K562 (cell line): Measurements from ENCODE around the gene C6orf89. TPM values are rescaled to one million over a fixed set of nuclear protein-coding genes. Genes with fewer than 3 reads are reported as not detected.

Source experiments
- ATAC-seq: fragments of 200-7000 bp; cut with Tn5 transposase; 3 replicates; pipeline ENCODE4 v1.9.1; 2020; ENCODE audit warnings: moderate library complexity
- BruUV-seq: library from RNA; stranded (reverse); fragments of 400-500 nt; replicated peaks from 2 replicates; lab custom pipeline; 2021; lab: Mats Ljungman, UMichigan
- CTCF ChIA-PET: fragments of 300-600 bp; formaldehyde crosslinking; extraction: SDS; loops from one replicate; lab custom pipeline; 2021; ENCODE audit warnings: low intra/inter-chr PET ratio; lab: Yijun Ruan, JAX
- POLR2A ChIA-PET: fragments of 300-600, 350-650 bp; sonication (Branson Sonifier 250); formaldehyde crosslinking; extraction: SDS; loops from one replicate; lab custom pipeline; 2021; ENCODE audit warnings: antibody characterized with exemption, inconsistent platforms; lab: Yijun Ruan, JAX
- DNase-seq, 4 experiments: peaks; one replicate each; pipeline versions ENCODE4 v3.0.0 to v3.0.0-alpha.2; 2011 to 2018; ENCODE audit warnings: low spot score in 3 of 4, mixed read lengths in 3 of 4; ENCODE audit errors: extremely low read depth in 1 of 4
- FAIRE-seq: peaks from 2 replicates; lab custom pipeline; 2011; peaks lifted over from hg19 to GRCh38; lab: Jason Lieb, UNC
- H2AFZ ChIP-seq: 2 replicates; pipeline ENCODE4 v1.6.0; 2011; ENCODE audit warnings: low read depth, low read length, control low read depth, inconsistent platforms
- H3K27ac ChIP-seq: fragments of 200-600 bp; 3 replicates; pipeline ENCODE4 v1.8.0; 2011; ENCODE audit warnings: low read depth, mild to moderate bottlenecking, control low read depth, inconsistent platforms, low read length, moderate library complexity, mixed read lengths; ENCODE audit errors: extremely low read depth
- H3K27me3 ChIP-seq, 2 experiments: fragments of 300-600 bp in 1 of 2; 2 replicates in 1 of 2; 3 replicates in 1 of 2; pipeline versions ENCODE4 v1.6.0 to v1.8.0; 2011; ENCODE audit warnings: inconsistent platforms in 2 of 2, low read length in 2 of 2, mild to moderate bottlenecking in 1 of 2, mixed read lengths in 1 of 2, moderate library complexity in 1 of 2; ENCODE audit not compliant: control insufficient read depth in 2 of 2, insufficient read depth in 2 of 2
- H3K36me3 ChIP-seq: fragments of 300-600 bp; 3 replicates; pipeline ENCODE4 v1.8.0; 2011; ENCODE audit warnings: mild to moderate bottlenecking, low read length, inconsistent platforms; ENCODE audit not compliant: control insufficient read depth, insufficient read depth
- H3K4me1 ChIP-seq, 2 experiments: fragments of 200-600 bp in 1 of 2; replicated peaks in 1 of 2; 2 replicates in 1 of 2; 3 replicates in 1 of 2; pipeline versions ENCODE4 v1.5.1 to v1.8.0; 2011; ENCODE audit warnings: inconsistent platforms in 2 of 2, low read length in 2 of 2, mild to moderate bottlenecking in 1 of 2, mixed read lengths in 1 of 2, moderate library complexity in 1 of 2; ENCODE audit not compliant: control insufficient read depth in 2 of 2, insufficient read depth in 2 of 2
- H3K4me2 ChIP-seq: 2 replicates; pipeline ENCODE4 v1.6.1; 2011; ENCODE audit warnings: low read length, control low read depth, inconsistent platforms, mixed read lengths; ENCODE audit not compliant: insufficient read depth
- H3K4me3 ChIP-seq: fragments of 200-600 bp; sonication (generic), shearing (Covaris generic); 2 replicates; pipeline ENCODE4 v1.5.1; 2016; ENCODE audit warnings: control low read depth, inconsistent platforms
- H3K79me2 ChIP-seq: fragments of 200-600 bp; 3 replicates; pipeline ENCODE4 v1.8.0; 2011; ENCODE audit warnings: low read length, inconsistent platforms; ENCODE audit not compliant: control insufficient read depth, insufficient read depth
- H3K9ac ChIP-seq, 2 experiments: 2 replicates each; pipeline versions ENCODE4 v1.6.0 to v1.6.1; 2011; ENCODE audit warnings: low read depth in 2 of 2, low read length in 2 of 2, control low read depth in 1 of 2, inconsistent platforms in 1 of 2, mild to moderate bottlenecking in 1 of 2, mixed read lengths in 1 of 2; ENCODE audit not compliant: insufficient read depth in 1 of 2
- H3K9me1 ChIP-seq: one replicate; pipeline ENCODE4 v1.6.0; 2011; ENCODE audit warnings: inconsistent platforms, mild to moderate bottlenecking, low read length, moderate library complexity; ENCODE audit not compliant: control insufficient read depth, insufficient read depth
- H3K9me3 ChIP-seq: replicated peaks from 2 replicates; pipeline ENCODE4 v1.5.1; 2011; ENCODE audit warnings: low read depth, low read length, inconsistent platforms; ENCODE audit not compliant: control insufficient read depth, insufficient read depth
- H4K20me1 ChIP-seq: replicated peaks from 2 replicates; pipeline ENCODE4 v1.6.1; 2011; ENCODE audit warnings: low read length, inconsistent platforms, mixed read lengths; ENCODE audit not compliant: control insufficient read depth, insufficient read depth
- CBX3 ChIP-seq, 2 experiments: IDR thresholded peaks; 1 replicate in 1 of 2; 2 replicates in 1 of 2; pipeline ENCODE4 v1.6.1; 2012; ENCODE audit warnings: inconsistent platforms in 2 of 2, low read length in 2 of 2, borderline replicate concordance in 1 of 2, control low read depth in 1 of 2
- CHD4 ChIP-seq: fragments of 200-600 bp; sonication (generic); IDR thresholded peaks from 3 replicates; pipeline ENCODE4 v1.6.1; 2012; ENCODE audit warnings: low read depth, mild to moderate bottlenecking, mixed read lengths, low read length, inconsistent platforms; ENCODE audit not compliant: insufficient read depth, insufficient replicate concordance, poor library complexity, severe bottlenecking
- CLOCK ChIP-seq: fragments of 250-450 bp; sonication (Bioruptor Pico); IDR thresholded peaks from 2 replicates; pipeline ENCODE4 v1.4.0; 2020; ENCODE audit warnings: mild to moderate bottlenecking, moderate library complexity, borderline replicate concordance
- CTBP1 ChIP-seq: fragments of 450-650 bp; IDR thresholded peaks from 2 replicates; pipeline ENCODE4 v1.6.1; 2016; ENCODE audit warnings: borderline replicate concordance
- HDAC6 ChIP-seq: IDR thresholded peaks from 2 replicates; pipeline ENCODE4 v1.6.1; 2012; ENCODE audit warnings: low read depth, mild to moderate bottlenecking, control low read depth, inconsistent platforms, low read length, moderate library complexity
- IRF2 ChIP-seq: sonication (generic); formaldehyde crosslinking; IDR thresholded peaks from 2 replicates; pipeline ENCODE4 v1.8.1; 2022; ENCODE audit warnings: mild to moderate bottlenecking, missing genetic modification reagents
- THAP12 ChIP-seq: fragments of 250-450 bp; sonication (Bioruptor Pico); IDR thresholded peaks from 2 replicates; pipeline ENCODE4 v1.9.0; 2021; ENCODE audit warnings: mild to moderate bottlenecking, inconsistent platforms
- XRCC4 ChIP-seq: IDR thresholded peaks from one replicate; pipeline ENCODE4 v1.6.1; 2011; ENCODE audit not compliant: insufficient read depth, insufficient read length; ENCODE audit errors: extremely low read depth
- ZNF263 ChIP-seq: sonication (generic); formaldehyde crosslinking; IDR thresholded peaks from 2 replicates; pipeline ENCODE4 v1.8.0; 2022; ENCODE audit warnings: mild to moderate bottlenecking, missing genetic modification reagents, borderline replicate concordance
- ZNF449 ChIP-seq: fragments of 250-450 bp; sonication (Bioruptor Pico); IDR thresholded peaks from 2 replicates; pipeline ENCODE4 v1.8.0; 2022; ENCODE audit warnings: moderate library complexity, mild to moderate bottlenecking, inconsistent platforms
- ZNF584 ChIP-seq: fragments of 200-800 bp; sonication (Bioruptor generic); IDR thresholded peaks from 2 replicates; pipeline ENCODE4 v1.6.1; 2016; ENCODE audit warnings: low read depth, mild to moderate bottlenecking, missing genetic modification characterization, missing compliant biosample characterization
- ZNF740 ChIP-seq, 3 experiments: fragments of 200-800 bp in 1 of 3; sonication (Bioruptor generic) in 1 of 3; sonication (generic) in 1 of 3; formaldehyde crosslinking in 1 of 3; IDR thresholded peaks; 2 replicates each; pipeline versions ENCODE4 v1.6.1 to v1.8.0; 2016 to 2022; ENCODE audit warnings: mild to moderate bottlenecking in 2 of 3, missing compliant biosample characterization in 2 of 3, missing genetic modification characterization in 2 of 3, missing genetic modification reagents in 1 of 3
- ZNF764 ChIP-seq: fragments of 250-450 bp; sonication (Bioruptor Pico); IDR thresholded peaks from 2 replicates; pipeline ENCODE4 v1.4.0; 2020; ENCODE audit warnings: low read depth, mild to moderate bottlenecking, moderate library complexity
- ZNF77 ChIP-seq: fragments of 250-450 bp; sonication (Bioruptor Pico); IDR thresholded peaks from 2 replicates; pipeline ENCODE4 v1.5.0; 2020
- WGBS: fragments of 100-300 bp; shearing (Covaris generic); methylation state at CpG from one replicate; pipeline ENCODE4 v1.1.6; 2016; ENCODE audit warnings: low coverage, mixed read lengths; ENCODE audit not compliant: insufficient coverage; ENCODE audit errors: missing lambda C conversion rate; 5-methylcytosine and 5-hydroxymethylcytosine counted together
- in situ Hi-C: fragments of 300-500 bp; cut with MboI; formaldehyde crosslinking; loops from 4 replicates; pipeline ENCODE4 v1.15.0; 2018; ENCODE audit warnings: inconsistent platforms, mixed read lengths
- intact Hi-C: fragments of 100-400 bp; cut with micrococcal nuclease; formaldehyde crosslinking; loops from 2 replicates; pipeline ENCODE4 v1.14.2; 2022
- polyA plus RNA-seq, 8 experiments: library from polyadenylated mRNA; depleted of rRNA in 4 of 8; stranded (reverse) in 5 of 8; unstranded in 3 of 8; fragments of >200 nt; fragmentation: Nextera tagmentation in 2 of 8; fragmentation: Illumina TruSeq in 1 of 8; extraction: Ambion mirVana in 2 of 8; extraction: Trizol in 1 of 8; gene quantifications; 2 replicates each; pipeline versions ENCODE4 v1.2.1 to v1.2.3, GENCODE V29; 2011 to 2014; ENCODE audit warnings: inconsistent platforms in 1 of 8, missing spikeins in 1 of 8
- total RNA-seq, 7 experiments: library from RNA; depleted of rRNA in 6 of 7; stranded (reverse); fragments of >200 nt in 6 of 7; fragmentation: Illumina TruSeq in 2 of 7; extraction: Trizol in 2 of 7; gene quantifications; 2 replicates each; pipeline versions ENCODE4 v1.2.1 to v1.2.3, GENCODE V29; 2011 to 2021; ENCODE audit warnings: low replicate concordance in 1 of 7

Gene C6orf89
- total and polyA plus RNA-seq, 9 of the 15 experiments (the other 6 are each of a cell fraction or from before 2014, with no cell fraction given) = 35.2 to 111 (median 58.5) TPM

GRCh38 chr6:36937896-36938295 is 52.1 kb downstream of the C6orf89 start:
- H2AFZ ChIP-seq = no peak overlapping the region
- 10% methylated on average over 6 of the region's 6 CpGs for WGBS
- POLR2A ChIA-PET = interaction anchor here (1.1 to 2.0 kb wide), 2 partner anchors 16 to 32 kb away, joined by 5 to 10 read pairs; partner anchors contain the start of gene PI16
- no peaks in the 10 kb centered on the region for H3K9me1 ChIP-seq
- intact Hi-C loops (no loop called here), in situ Hi-C loops (no loop called here)
- H3K4me2 ChIP-seq = no peak overlapping the region
- no peak overlapping the region for H3K9ac ChIP-seq
- no peaks in the 10 kb centered on the region for H4K20me1 ChIP-seq
- no TSS peak for BruUV-seq
- no peak for DNase-seq
- no peaks in the 10 kb centered on the region for H3K36me3 ChIP-seq
- no peak overlapping the region for H3K4me3 ChIP-seq
- no peaks in the 10 kb centered on the region for H3K9me3 ChIP-seq
- ATAC-seq = no peak
- H3K4me1 ChIP-seq = no peaks in the 10 kb centered on the region; a peak in 1 of 5 replicates
- no peak for FAIRE-seq
- H3K27ac ChIP-seq = no peak overlapping the region
- no peaks in the 10 kb centered on the region for H3K79me2 ChIP-seq
- CTCF ChIA-PET = no interaction called here
- H3K27me3 ChIP-seq = peaks cover 22 to 45% of the 10 kb centered on the region in 2 experiments
- TF ChIP-seq ZNF77 (CRISPR knock-in tag) (no peak), CHD4 (no peak), HDAC6 (no peak), ZNF584 (CRISPR knock-in tag) (no peak), CBX3 (IDR thresholded peaks at IDR 0.05; ENCODE audit: borderline replicate concordance in 1 of 2, low read length in 2 of 2) (no peak), IRF2 (CRISPR knock-in tag) (no peak), THAP12 (CRISPR knock-in tag) (no peak), CLOCK (no peak), ZNF263 (CRISPR knock-in tag) (no peak), ZNF449 (CRISPR knock-in tag) (no peak), ZNF740 (CRISPR knock-in tag; IDR thresholded peaks at IDR 0.05) (no peak), ZNF740 (tag; IDR thresholded peaks at IDR 0.05) (no peak), CTBP1 (no peak), ZNF764 (CRISPR knock-in tag) (no peak), XRCC4 (no peak)
